WTC11 (cell line): ENCODE measurements around the gene FRYL. TPM values are rescaled to one million over a fixed set of nuclear protein-coding genes. Genes with fewer than 3 reads are reported as not detected.

Source experiments
- ATAC-seq: fragments of 200-7000 bp; cut with Tn5 transposase; 2 replicates; pipeline ENCODE4 v1.10.0; 2021; ENCODE audit warnings: mild to moderate bottlenecking, moderate library complexity
- CTCF ChIA-PET: fragments of 300-600 bp; sonication (Branson Sonifier 250); formaldehyde crosslinking; loops from one replicate; lab custom pipeline; 2021; ENCODE audit warnings: antibody characterized with exemption; lab: Charles Lee
- POLR2A ChIA-PET: fragments of 350-600 bp; sonication (Branson Sonifier 250); formaldehyde crosslinking; loops from one replicate; lab custom pipeline; 2021; ENCODE audit warnings: antibody characterized with exemption; lab: Charles Lee
- DNase-seq: peaks from one replicate; pipeline ENCODE4 v3.0.0; 2021; ENCODE audit warnings: low spot score
- H3K27ac Mint-ChIP-seq: 2 replicates; pipeline ENCODE4 v1.8.0; 2021; ENCODE audit warnings: mixed read lengths
- H3K27me3 Mint-ChIP-seq: 2 replicates; pipeline ENCODE4 v1.8.0; 2021; ENCODE audit warnings: low read depth, mild to moderate bottlenecking, moderate library complexity, mixed read lengths
- H3K36me3 Mint-ChIP-seq: 2 replicates; pipeline ENCODE4 v1.8.0; 2021; ENCODE audit warnings: mixed read lengths
- H3K4me1 Mint-ChIP-seq: 2 replicates; pipeline ENCODE4 v1.8.0; 2022; ENCODE audit warnings: mixed read lengths
- H3K4me3 Mint-ChIP-seq: 2 replicates; pipeline ENCODE4 v1.8.0; 2021; ENCODE audit warnings: mild to moderate bottlenecking, moderate library complexity, mixed read lengths
- H3K9me3 Mint-ChIP-seq: 2 replicates; pipeline ENCODE4 v1.8.0; 2021; ENCODE audit warnings: mixed read lengths
- CBFB ChIP-seq: sonication (generic); formaldehyde crosslinking; IDR thresholded peaks from 2 replicates; pipeline ENCODE4 v1.8.1; 2022; ENCODE audit warnings: mild to moderate bottlenecking, low read depth, missing genetic modification reagents
- CREB1 ChIP-seq: sonication (generic); formaldehyde crosslinking; IDR thresholded peaks from 2 replicates; pipeline ENCODE4 v1.8.0; 2023; ENCODE audit warnings: mild to moderate bottlenecking, missing genetic modification reagents
- ELF4 ChIP-seq: sonication (generic); formaldehyde crosslinking; IDR thresholded peaks from 2 replicates; pipeline ENCODE4 v1.8.1; 2022; ENCODE audit warnings: low read depth, mild to moderate bottlenecking, moderate library complexity, missing genetic modification reagents
- FOXP1 ChIP-seq: sonication (generic); formaldehyde crosslinking; IDR thresholded peaks from 2 replicates; pipeline ENCODE4 v1.8.0; 2022; ENCODE audit warnings: missing genetic modification reagents, mild to moderate bottlenecking, moderate library complexity, borderline replicate concordance
- HMGA2 ChIP-seq: fragments of 250-450 bp; sonication (Bioruptor Pico); IDR thresholded peaks from 2 replicates; pipeline ENCODE4 v1.4.0; 2021; ENCODE audit warnings: mild to moderate bottlenecking, moderate library complexity
- MYBL2 ChIP-seq: sonication (generic); formaldehyde crosslinking; IDR thresholded peaks from 2 replicates; pipeline ENCODE4 v1.8.1; 2023; ENCODE audit warnings: mild to moderate bottlenecking, moderate library complexity, missing genetic modification reagents
- NR1H2 ChIP-seq: sonication (generic); formaldehyde crosslinking; IDR thresholded peaks from 2 replicates; pipeline ENCODE4 v1.9.0; 2021; ENCODE audit warnings: mild to moderate bottlenecking, moderate library complexity, missing genetic modification reagents
- NR2C2 ChIP-seq: sonication (generic); formaldehyde crosslinking; IDR thresholded peaks from 2 replicates; pipeline ENCODE4 v1.8.0; 2022; ENCODE audit warnings: mild to moderate bottlenecking, missing genetic modification reagents
- NR3C1 ChIP-seq: sonication (generic); formaldehyde crosslinking; conservative IDR thresholded peaks from 2 replicates; pipeline ENCODE4 v1.8.1; 2023; ENCODE audit warnings: low read depth, mild to moderate bottlenecking, missing genetic modification reagents
- RORB ChIP-seq: fragments of 250-450 bp; sonication (Bioruptor Pico); IDR thresholded peaks from 2 replicates; pipeline ENCODE4 v1.9.0; 2021; ENCODE audit warnings: mild to moderate bottlenecking
- SOX15 ChIP-seq: fragments of 250-450 bp; sonication (Bioruptor Pico); IDR thresholded peaks from 2 replicates; pipeline ENCODE4 v1.9.0; 2021; ENCODE audit warnings: mild to moderate bottlenecking
- SP1 ChIP-seq: sonication (generic); formaldehyde crosslinking; conservative IDR thresholded peaks from 2 replicates; pipeline ENCODE4 v1.8.1; 2022; ENCODE audit warnings: missing genetic modification reagents
- ZNF232 ChIP-seq: sonication (generic); formaldehyde crosslinking; IDR thresholded peaks from 2 replicates; pipeline ENCODE4 v1.8.0; 2022; ENCODE audit warnings: mild to moderate bottlenecking, missing genetic modification reagents
- ZNF416 ChIP-seq: fragments of 250-450 bp; sonication (Bioruptor Pico); IDR thresholded peaks from 2 replicates; pipeline ENCODE4 v1.9.0; 2021; ENCODE audit warnings: mild to moderate bottlenecking, inconsistent platforms
- total RNA-seq: library from RNA; stranded (reverse); gene quantifications from 3 replicates; pipeline ENCODE4 v1.2.3, GENCODE V29; 2021
- TF ChIP-seq, protein P1 (sequence below): fragments of 250-450 bp; sonication (Bioruptor Pico); IDR thresholded peaks from 2 replicates; pipeline ENCODE4 v1.9.0; 2021; ENCODE audit warnings: moderate library complexity, mild to moderate bottlenecking, inconsistent platforms, borderline replicate concordance
- TF ChIP-seq, protein P2 (sequence below): fragments of 250-450 bp; sonication (Bioruptor Pico); IDR thresholded peaks from 2 replicates; pipeline ENCODE4 v1.9.0; 2021; ENCODE audit warnings: mild to moderate bottlenecking, borderline replicate concordance
- TF ChIP-seq, protein P3 (sequence below): fragments of 250-450 bp; sonication (Bioruptor Pico); IDR thresholded peaks from 2 replicates; pipeline ENCODE4 v1.9.0; 2021; ENCODE audit warnings: mild to moderate bottlenecking
- TF ChIP-seq, protein P4 (sequence below): sonication (generic); formaldehyde crosslinking; conservative IDR thresholded peaks from 2 replicates; pipeline ENCODE4 v1.8.1; 2023; ENCODE audit warnings: mild to moderate bottlenecking, low read depth, missing genetic modification reagents, moderate library complexity
- TF ChIP-seq, protein P5 (sequence below): sonication (generic); formaldehyde crosslinking; IDR thresholded peaks from 2 replicates; pipeline ENCODE4 v1.8.1; 2022; ENCODE audit warnings: missing genetic modification reagents, borderline replicate concordance
- TF ChIP-seq, protein P6 (sequence below): sonication (generic); formaldehyde crosslinking; IDR thresholded peaks from 2 replicates; pipeline ENCODE4 v1.8.0; 2022; ENCODE audit warnings: mild to moderate bottlenecking, missing genetic modification reagents

Gene FRYL
- total RNA-seq, 1 experiment from 2014 or later = 38.7 TPM

DNA sequence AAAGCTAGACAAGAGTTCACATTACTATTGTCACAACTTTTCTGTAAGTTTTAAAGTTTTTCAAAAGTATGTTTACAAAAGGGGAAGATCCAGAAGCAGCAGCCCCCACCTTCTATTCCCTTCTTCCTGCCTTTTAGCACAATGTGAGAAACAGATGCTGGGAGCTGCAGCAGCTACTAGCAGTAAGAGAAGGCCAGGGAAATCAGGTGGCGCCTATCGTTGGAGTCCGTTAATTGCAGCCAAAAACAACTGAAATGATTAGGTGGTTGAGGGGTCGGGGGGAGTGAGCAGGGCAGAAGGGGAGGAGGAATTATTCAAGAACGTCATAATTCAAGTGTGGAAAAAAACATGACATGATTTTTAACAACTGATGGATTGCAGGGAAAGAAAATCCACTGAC, 27.4 kb downstream of the FRYL start:
- H3K9me3 Mint-ChIP-seq = peaks cover 32% of the 10 kb centered on the region
- ChIA-PET CTCF (interaction anchor here (0.7 kb wide), 1 partner anchor 62 kb away, joined by 3 read pairs; no protein-coding TSS in a partner anchor), POLR2A (no interaction called here)
- DNase-seq (no peak), ATAC-seq (no peak)
- H3K36me3 Mint-ChIP-seq = peaks cover 31% of the 10 kb centered on the region
- no peaks in the 10 kb centered on the region for H3K27me3 Mint-ChIP-seq
- TF ChIP-seq, protein P1, sequence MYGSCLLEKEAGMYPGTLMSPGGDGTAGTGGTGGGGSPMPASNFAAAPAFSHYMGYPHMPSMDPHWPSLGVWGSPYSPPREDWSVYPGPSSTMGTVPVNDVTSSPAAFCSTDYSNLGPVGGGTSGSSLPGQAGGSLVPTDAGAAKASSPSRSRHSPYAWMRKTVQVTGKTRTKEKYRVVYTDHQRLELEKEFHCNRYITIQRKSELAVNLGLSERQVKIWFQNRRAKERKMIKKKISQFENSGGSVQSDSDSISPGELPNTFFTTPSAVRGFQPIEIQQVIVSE (CRISPR knock-in tag) = no peak
- TF ChIP-seq, protein P2, sequence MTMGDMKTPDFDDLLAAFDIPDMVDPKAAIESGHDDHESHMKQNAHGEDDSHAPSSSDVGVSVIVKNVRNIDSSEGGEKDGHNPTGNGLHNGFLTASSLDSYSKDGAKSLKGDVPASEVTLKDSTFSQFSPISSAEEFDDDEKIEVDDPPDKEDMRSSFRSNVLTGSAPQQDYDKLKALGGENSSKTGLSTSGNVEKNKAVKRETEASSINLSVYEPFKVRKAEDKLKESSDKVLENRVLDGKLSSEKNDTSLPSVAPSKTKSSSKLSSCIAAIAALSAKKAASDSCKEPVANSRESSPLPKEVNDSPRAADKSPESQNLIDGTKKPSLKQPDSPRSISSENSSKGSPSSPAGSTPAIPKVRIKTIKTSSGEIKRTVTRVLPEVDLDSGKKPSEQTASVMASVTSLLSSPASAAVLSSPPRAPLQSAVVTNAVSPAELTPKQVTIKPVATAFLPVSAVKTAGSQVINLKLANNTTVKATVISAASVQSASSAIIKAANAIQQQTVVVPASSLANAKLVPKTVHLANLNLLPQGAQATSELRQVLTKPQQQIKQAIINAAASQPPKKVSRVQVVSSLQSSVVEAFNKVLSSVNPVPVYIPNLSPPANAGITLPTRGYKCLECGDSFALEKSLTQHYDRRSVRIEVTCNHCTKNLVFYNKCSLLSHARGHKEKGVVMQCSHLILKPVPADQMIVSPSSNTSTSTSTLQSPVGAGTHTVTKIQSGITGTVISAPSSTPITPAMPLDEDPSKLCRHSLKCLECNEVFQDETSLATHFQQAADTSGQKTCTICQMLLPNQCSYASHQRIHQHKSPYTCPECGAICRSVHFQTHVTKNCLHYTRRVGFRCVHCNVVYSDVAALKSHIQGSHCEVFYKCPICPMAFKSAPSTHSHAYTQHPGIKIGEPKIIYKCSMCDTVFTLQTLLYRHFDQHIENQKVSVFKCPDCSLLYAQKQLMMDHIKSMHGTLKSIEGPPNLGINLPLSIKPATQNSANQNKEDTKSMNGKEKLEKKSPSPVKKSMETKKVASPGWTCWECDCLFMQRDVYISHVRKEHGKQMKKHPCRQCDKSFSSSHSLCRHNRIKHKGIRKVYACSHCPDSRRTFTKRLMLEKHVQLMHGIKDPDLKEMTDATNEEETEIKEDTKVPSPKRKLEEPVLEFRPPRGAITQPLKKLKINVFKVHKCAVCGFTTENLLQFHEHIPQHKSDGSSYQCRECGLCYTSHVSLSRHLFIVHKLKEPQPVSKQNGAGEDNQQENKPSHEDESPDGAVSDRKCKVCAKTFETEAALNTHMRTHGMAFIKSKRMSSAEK (CRISPR knock-in tag) = no peak
- TF ChIP-seq NR2C2 (CRISPR knock-in tag) (no peak), ZNF232 (CRISPR knock-in tag) (no peak), RORB (CRISPR knock-in tag) (no peak), ZNF416 (no peak), SOX15 (CRISPR knock-in tag) (no peak), HMGA2 (no peak), CREB1 (CRISPR knock-in tag) (no peak), MYBL2 (CRISPR knock-in tag) (no peak), CBFB (CRISPR knock-in tag) (no peak), ELF4 (CRISPR knock-in tag) (no peak), NR3C1 (CRISPR knock-in tag) (no peak), FOXP1 (CRISPR knock-in tag) (no peak), NR1H2 (CRISPR knock-in tag) (no peak), SP1 (CRISPR knock-in tag) (no peak)
- TF ChIP-seq, protein P3, sequence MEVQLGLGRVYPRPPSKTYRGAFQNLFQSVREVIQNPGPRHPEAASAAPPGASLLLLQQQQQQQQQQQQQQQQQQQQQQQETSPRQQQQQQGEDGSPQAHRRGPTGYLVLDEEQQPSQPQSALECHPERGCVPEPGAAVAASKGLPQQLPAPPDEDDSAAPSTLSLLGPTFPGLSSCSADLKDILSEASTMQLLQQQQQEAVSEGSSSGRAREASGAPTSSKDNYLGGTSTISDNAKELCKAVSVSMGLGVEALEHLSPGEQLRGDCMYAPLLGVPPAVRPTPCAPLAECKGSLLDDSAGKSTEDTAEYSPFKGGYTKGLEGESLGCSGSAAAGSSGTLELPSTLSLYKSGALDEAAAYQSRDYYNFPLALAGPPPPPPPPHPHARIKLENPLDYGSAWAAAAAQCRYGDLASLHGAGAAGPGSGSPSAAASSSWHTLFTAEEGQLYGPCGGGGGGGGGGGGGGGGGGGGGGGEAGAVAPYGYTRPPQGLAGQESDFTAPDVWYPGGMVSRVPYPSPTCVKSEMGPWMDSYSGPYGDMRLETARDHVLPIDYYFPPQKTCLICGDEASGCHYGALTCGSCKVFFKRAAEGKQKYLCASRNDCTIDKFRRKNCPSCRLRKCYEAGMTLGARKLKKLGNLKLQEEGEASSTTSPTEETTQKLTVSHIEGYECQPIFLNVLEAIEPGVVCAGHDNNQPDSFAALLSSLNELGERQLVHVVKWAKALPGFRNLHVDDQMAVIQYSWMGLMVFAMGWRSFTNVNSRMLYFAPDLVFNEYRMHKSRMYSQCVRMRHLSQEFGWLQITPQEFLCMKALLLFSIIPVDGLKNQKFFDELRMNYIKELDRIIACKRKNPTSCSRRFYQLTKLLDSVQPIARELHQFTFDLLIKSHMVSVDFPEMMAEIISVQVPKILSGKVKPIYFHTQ (CRISPR knock-in tag) = no peak
- TF ChIP-seq, protein P4, sequence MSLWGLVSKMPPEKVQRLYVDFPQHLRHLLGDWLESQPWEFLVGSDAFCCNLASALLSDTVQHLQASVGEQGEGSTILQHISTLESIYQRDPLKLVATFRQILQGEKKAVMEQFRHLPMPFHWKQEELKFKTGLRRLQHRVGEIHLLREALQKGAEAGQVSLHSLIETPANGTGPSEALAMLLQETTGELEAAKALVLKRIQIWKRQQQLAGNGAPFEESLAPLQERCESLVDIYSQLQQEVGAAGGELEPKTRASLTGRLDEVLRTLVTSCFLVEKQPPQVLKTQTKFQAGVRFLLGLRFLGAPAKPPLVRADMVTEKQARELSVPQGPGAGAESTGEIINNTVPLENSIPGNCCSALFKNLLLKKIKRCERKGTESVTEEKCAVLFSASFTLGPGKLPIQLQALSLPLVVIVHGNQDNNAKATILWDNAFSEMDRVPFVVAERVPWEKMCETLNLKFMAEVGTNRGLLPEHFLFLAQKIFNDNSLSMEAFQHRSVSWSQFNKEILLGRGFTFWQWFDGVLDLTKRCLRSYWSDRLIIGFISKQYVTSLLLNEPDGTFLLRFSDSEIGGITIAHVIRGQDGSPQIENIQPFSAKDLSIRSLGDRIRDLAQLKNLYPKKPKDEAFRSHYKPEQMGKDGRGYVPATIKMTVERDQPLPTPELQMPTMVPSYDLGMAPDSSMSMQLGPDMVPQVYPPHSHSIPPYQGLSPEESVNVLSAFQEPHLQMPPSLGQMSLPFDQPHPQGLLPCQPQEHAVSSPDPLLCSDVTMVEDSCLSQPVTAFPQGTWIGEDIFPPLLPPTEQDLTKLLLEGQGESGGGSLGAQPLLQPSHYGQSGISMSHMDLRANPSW (CRISPR knock-in tag) = no peak
- TF ChIP-seq, protein P5, sequence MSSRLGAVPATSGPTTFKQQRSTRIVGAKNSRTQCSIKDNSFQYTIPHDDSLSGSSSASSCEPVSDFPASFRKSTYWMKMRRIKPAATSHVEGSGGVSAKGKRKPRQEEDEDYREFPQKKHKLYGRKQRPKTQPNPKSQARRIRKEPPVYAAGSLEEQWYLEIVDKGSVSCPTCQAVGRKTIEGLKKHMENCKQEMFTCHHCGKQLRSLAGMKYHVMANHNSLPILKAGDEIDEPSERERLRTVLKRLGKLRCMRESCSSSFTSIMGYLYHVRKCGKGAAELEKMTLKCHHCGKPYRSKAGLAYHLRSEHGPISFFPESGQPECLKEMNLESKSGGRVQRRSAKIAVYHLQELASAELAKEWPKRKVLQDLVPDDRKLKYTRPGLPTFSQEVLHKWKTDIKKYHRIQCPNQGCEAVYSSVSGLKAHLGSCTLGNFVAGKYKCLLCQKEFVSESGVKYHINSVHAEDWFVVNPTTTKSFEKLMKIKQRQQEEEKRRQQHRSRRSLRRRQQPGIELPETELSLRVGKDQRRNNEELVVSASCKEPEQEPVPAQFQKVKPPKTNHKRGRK = no peak
- TF ChIP-seq, protein P6, sequence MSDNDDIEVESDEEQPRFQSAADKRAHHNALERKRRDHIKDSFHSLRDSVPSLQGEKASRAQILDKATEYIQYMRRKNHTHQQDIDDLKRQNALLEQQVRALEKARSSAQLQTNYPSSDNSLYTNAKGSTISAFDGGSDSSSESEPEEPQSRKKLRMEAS (CRISPR knock-in tag) = no peak
- H3K4me3 Mint-ChIP-seq = no peak overlapping the region
- no peak overlapping the region for H3K27ac Mint-ChIP-seq
- peaks cover 28% of the 10 kb centered on the region for H3K4me1 Mint-ChIP-seq
